ENCODE measurements around the gene CD3E. TPM values are rescaled to one million over a fixed set of nuclear protein-coding genes. Genes with fewer than 3 reads are reported as not detected.
A peak's percentile ranks its signal among the peaks of the same experiment; 100 is the strongest.

CD3E gene
- total RNA-seq, 1 experiment from 2014 or later = not detected

DNA sequence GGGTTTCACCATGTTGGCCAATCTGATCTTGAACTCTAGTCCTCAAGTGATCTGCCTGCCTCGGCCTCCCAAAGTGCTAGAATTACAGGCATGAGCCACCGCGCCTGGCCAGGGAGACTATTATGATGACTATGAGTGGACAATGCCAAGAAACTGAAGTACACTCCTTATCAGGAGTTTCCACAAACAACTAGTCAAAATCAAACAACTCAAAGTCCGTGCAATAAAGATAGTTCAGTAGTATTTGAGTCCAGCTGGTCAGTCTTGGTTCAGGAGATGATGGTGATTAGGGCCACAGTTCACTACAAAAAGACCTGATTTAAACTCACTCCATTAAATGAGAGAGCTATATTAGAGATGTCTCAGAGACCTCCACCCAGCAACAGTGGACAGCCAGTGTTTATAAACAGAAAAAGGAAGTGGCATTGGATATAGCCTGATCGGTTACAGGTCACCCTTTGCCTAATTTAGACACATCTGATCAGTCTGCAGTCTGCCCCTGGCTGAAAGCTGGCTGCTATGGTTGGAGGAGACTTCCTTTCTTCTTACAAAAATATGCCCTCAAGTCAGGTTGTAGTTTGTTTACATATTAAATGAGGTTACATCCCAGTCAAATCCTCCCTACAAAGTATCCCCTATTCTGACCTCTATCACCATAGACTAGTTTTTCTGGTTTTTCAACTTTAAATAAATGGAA lies 17.0 kb downstream of the CD3E start:
- Histone ChIP-seq H3K9me3 (ENCODE audit: insufficient read depth, low read depth) (no peaks in the 10 kb centered on the region), H4K20me1 (ENCODE audit: insufficient read depth) (no peaks in the 10 kb centered on the region), H3K36me3 (ENCODE audit: low read depth) (no peaks in the 10 kb centered on the region), H3K4me1 (replicated peaks; ENCODE audit: insufficient read depth) (peaks cover 66% of the 10 kb centered on the region), H2AFZ (peak overlapping the region; percentile 2; the same call in 1 of the 2 replicates), H3K79me2 (ENCODE audit: low read depth) (no peaks in the 10 kb centered on the region), H3K4me3 (peak overlapping the region; percentile 27; the same call in 1 of the 2 replicates), H3K27me3 (ENCODE audit: insufficient read depth, low read depth) (no peaks in the 10 kb centered on the region), H3K9me2 (ENCODE audit: insufficient read depth) (no peaks in the 10 kb centered on the region), H3K4me2 (peak overlapping the region; percentile 69), H3F3A (ENCODE audit: insufficient read depth, low read depth) (peaks cover 35% of the 10 kb centered on the region), H3K27ac (peak overlapping the region; percentile 78)
- peak; percentile 59 to 100 for DNase-seq
- intact Hi-C loops (cut with micrococcal nuclease; ENCODE audit: unreplicated experiment) = no loop called here
- ChIA-PET POLR2A (ENCODE audit: unreplicated experiment) (no interaction called here), CTCF (interaction anchor here (0.5 to 0.7 kb wide), 2 partner anchors 26 to 71 kb away, joined by 4 to 5 read pairs; no protein-coding TSS in a partner anchor)
- TF ChIP-seq CTCF (conservative IDR thresholded peaks at IDR 0.05) (no peak), EZH2 (IDR thresholded peaks at IDR 0.05; ENCODE audit: low read depth) (no peak)
- BruUV-seq (replicated peaks) = no TSS peak

- peaks cover 54% of the 10 kb centered on the region for H3K4me1 ChIP-seq (replicated peaks; ENCODE audit: insufficient read depth)
- intact Hi-C loops (cut with micrococcal nuclease; ENCODE audit: unreplicated experiment) = no loop called here
- CTCF ChIA-PET = no interaction called here
- TF ChIP-seq EZH2 (IDR thresholded peaks at IDR 0.05; ENCODE audit: low read depth) (no peak), CTCF (conservative IDR thresholded peaks at IDR 0.05) (no peak)
- H4K20me1 ChIP-seq (ENCODE audit: insufficient read depth) = no peaks in the 10 kb centered on the region
- no peaks in the 10 kb centered on the region for H3K79me2 ChIP-seq (ENCODE audit: low read depth)
- no peaks in the 10 kb centered on the region for H3K27me3 ChIP-seq (ENCODE audit: insufficient read depth, low read depth)
- POLR2A ChIA-PET (ENCODE audit: unreplicated experiment) = no interaction called here
- H3K9me3 ChIP-seq (ENCODE audit: insufficient read depth, low read depth) = no peaks in the 10 kb centered on the region
- no peak overlapping the region for H2AFZ ChIP-seq
- peaks cover 25% of the 10 kb centered on the region for H3F3A ChIP-seq (ENCODE audit: insufficient read depth, low read depth)
- H3K4me3 ChIP-seq = no peak overlapping the region
- H3K27ac ChIP-seq = no peak overlapping the region
- H3K9me2 ChIP-seq (ENCODE audit: insufficient read depth) = no peaks in the 10 kb centered on the region
- BruUV-seq (replicated peaks) = no TSS peak
- no peak for DNase-seq
- peak overlapping the region; percentile 69; the same call in 1 of the 2 replicates for H3K4me2 ChIP-seq
- no peaks in the 10 kb centered on the region for H3K36me3 ChIP-seq (ENCODE audit: low read depth)
Observed at GRCh38 chr11:118322721-118323120, 18.2 kb downstream of the CD3E start.

DNA sequence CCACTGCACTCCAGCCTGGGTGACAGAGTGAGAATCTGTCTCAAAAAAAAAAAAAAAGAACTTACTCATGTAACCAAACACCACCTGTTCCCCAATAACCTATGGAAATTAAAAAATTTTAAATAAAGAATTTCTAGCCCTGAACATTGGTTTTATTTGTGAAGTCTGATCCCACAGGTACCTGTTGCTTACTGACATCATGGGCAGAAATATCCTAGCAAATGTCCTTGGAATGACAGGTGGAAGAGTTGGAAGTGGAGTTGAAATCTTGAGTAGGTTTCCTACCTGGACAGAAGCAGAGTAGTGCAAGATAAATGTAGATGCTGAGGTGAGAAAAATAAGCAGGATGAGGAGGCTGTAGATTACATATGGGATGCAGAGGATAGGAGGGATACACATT lies 20.8 kb downstream of the CD3E start:
- no peaks in the 10 kb centered on the region for H3K9me2 ChIP-seq (ENCODE audit: insufficient read depth)
- no peaks in the 10 kb centered on the region for H3K27me3 ChIP-seq (ENCODE audit: insufficient read depth, low read depth)
- no peaks in the 10 kb centered on the region for H3K36me3 ChIP-seq (ENCODE audit: low read depth)
- no peaks in the 10 kb centered on the region for H3K79me2 ChIP-seq (ENCODE audit: low read depth)
- intact Hi-C loops (cut with micrococcal nuclease; ENCODE audit: unreplicated experiment) = no loop called here
- H4K20me1 ChIP-seq (ENCODE audit: insufficient read depth) = no peaks in the 10 kb centered on the region
- ChIA-PET CTCF (no interaction called here), POLR2A (ENCODE audit: unreplicated experiment) (no interaction called here)
- H2AFZ ChIP-seq = no peak overlapping the region
- peaks cover 14% of the 10 kb centered on the region for H3F3A ChIP-seq (ENCODE audit: insufficient read depth, low read depth)
- H3K9me3 ChIP-seq (ENCODE audit: insufficient read depth, low read depth) = no peaks in the 10 kb centered on the region
- DNase-seq = peak in 1 of 2 experiments; percentile 18
- no peak overlapping the region for H3K4me3 ChIP-seq
- TF ChIP-seq CTCF (conservative IDR thresholded peaks at IDR 0.05) (no peak), EZH2 (IDR thresholded peaks at IDR 0.05; ENCODE audit: low read depth) (no peak)
- no peak overlapping the region for H3K4me2 ChIP-seq
- no peak overlapping the region for H3K27ac ChIP-seq
- no TSS peak for BruUV-seq (replicated peaks)
- peaks cover 28% of the 10 kb centered on the region for H3K4me1 ChIP-seq (replicated peaks; ENCODE audit: insufficient read depth)

All from PC-9 (cell line).